NK-92 treated with Interleukin-12 subunit alpha and Interleukin-12 subunit beta, amount 100 ng/mL, for 24 hours (cell line): ENCODE results near the gene DNAL1.
"Not testable (repeated sequence)": the region's sequence is repeated elsewhere in the genome, so short reads cannot be mapped to it uniquely, and the experiment has no call there.

Source experiments
- DNase-seq: peaks from one replicate; lab custom pipeline; 2025; lab: John Stamatoyannopoulos, UW

The DNAL1 gene

GRCh38 chr14:73640796-73641365 is 3.9 kb upstream of the DNAL1 start:
- no peak for DNase-seq

GRCh38 chr14:73645248-73645610 is 443 bp downstream of the DNAL1 start:
- DNase-seq = no peak

GRCh38 chr14:73651005-73651404 is 6.2 kb downstream of the DNAL1 start:
- DNase-seq = no peak

- no peak for DNase-seq
These were observed 11.1 kb downstream of the DNAL1 start for GRCh38 chr14:73655851-73656250.

GRCh38 chr14:73659202-73659601 is 14.4 kb downstream of the DNAL1 start:
- DNase-seq = not testable (repeated sequence)

GRCh38 chr14:73660511-73660910 is 15.7 kb downstream of the DNAL1 start:
- no peak for DNase-seq

GRCh38 chr14:73661872-73662271 is 17.1 kb downstream of the DNAL1 start:
- no peak for DNase-seq

- no peak for DNase-seq
These were observed 17.7 kb downstream of the DNAL1 start for GRCh38 chr14:73662487-73662943.

GRCh38 chr14:73663548-73664212 is 18.9 kb downstream of the DNAL1 start:
- DNase-seq = no peak

GRCh38 chr14:73665130-73665529 is 20.3 kb downstream of the DNAL1 start:
- DNase-seq = no peak

- no peak for DNase-seq
These were observed 21.8 kb downstream of the DNAL1 start for GRCh38 chr14:73666583-73666982.

GRCh38 chr14:73667854-73668253 is 23.1 kb downstream of the DNAL1 start:
- no peak for DNase-seq

- no peak for DNase-seq
These were observed 30.2 kb downstream of the DNAL1 start for GRCh38 chr14:73674986-73675385.

- DNase-seq = no peak
These were observed 33.9 kb downstream of the DNAL1 start for GRCh38 chr14:73678698-73679097.

- DNase-seq = no peak
These were observed 36.0 kb downstream of the DNAL1 start for GRCh38 chr14:73680821-73681220.

GRCh38 chr14:73684627-73685026 is 39.8 kb downstream of the DNAL1 start:
- DNase-seq = no peak

GRCh38 chr14:73685328-73685727 is 40.5 kb downstream of the DNAL1 start:
- DNase-seq = no peak

- no peak for DNase-seq
These were observed 42.1 kb downstream of the DNAL1 start for GRCh38 chr14:73686901-73687300.

GRCh38 chr14:73694083-73694482 is 49.3 kb downstream of the DNAL1 start:
- DNase-seq = no peak

GRCh38 chr14:73695082-73695481 is 50.3 kb downstream of the DNAL1 start:
- no peak for DNase-seq

- DNase-seq = no peak
These were observed 51.2 kb downstream of the DNAL1 start for GRCh38 chr14:73695997-73696396.

- no peak for DNase-seq
These were observed 51.9 kb downstream of the DNAL1 start for GRCh38 chr14:73696466-73697400.

GRCh38 chr14:73700325-73700724 is 55.5 kb downstream of the DNAL1 start:
- DNase-seq = no peak
